HEK293 (cell line): ENCODE results near the gene TMEM244.

Experiments used
- ZNF23 ChIP-seq: fragments of 450-650 bp; formaldehyde crosslinking; IDR thresholded peaks from 2 replicates; pipeline ENCODE4 v1.5.1; 2016; ENCODE audit warnings: missing biosample characterization, missing genetic modification characterization, borderline replicate concordance
- ZNF24 ChIP-seq: fragments of 450-650 bp; formaldehyde crosslinking; IDR thresholded peaks from 2 replicates; pipeline ENCODE4 v1.5.1; 2016; ENCODE audit warnings: missing biosample characterization, missing genetic modification characterization
- ZNF426 ChIP-seq: fragments of 450-650 bp; formaldehyde crosslinking; IDR thresholded peaks from 2 replicates; pipeline ENCODE4 v1.5.1; 2017; ENCODE audit warnings: missing biosample characterization, missing genetic modification characterization, mild to moderate bottlenecking, inconsistent platforms, moderate library complexity
- TF ChIP-seq, protein P1 (sequence below): fragments of 450-650 bp; formaldehyde crosslinking; IDR thresholded peaks from 2 replicates; pipeline ENCODE4 v1.5.1; 2016; ENCODE audit warnings: missing biosample characterization, missing genetic modification characterization
- TF ChIP-seq, protein P2 (sequence below): fragments of 450-650 bp; formaldehyde crosslinking; IDR thresholded peaks from 2 replicates; pipeline ENCODE4 v1.5.1; 2016; ENCODE audit warnings: missing biosample characterization, missing genetic modification characterization, borderline replicate concordance

DNA sequence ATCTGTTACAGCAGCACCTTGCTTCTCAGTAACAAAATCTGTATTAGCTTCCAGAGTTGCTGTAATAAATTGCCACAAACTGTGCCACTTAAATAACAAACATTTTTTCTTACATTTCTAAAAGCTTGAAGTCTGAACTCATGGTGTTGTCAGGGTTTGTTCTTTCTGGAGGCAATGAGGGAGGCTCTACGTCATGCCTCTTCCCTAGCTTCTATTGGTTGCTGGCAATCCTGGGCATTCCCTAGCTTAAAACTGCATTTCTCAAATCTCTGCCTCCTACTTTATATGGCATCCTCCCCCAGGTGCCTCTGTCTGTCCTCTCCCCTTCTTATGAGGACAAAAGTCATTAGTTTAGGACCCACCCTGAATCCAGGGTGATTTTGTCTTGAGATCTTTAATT lies 41.6 kb upstream of the TMEM244 start:
- TF ChIP-seq, protein P1, sequence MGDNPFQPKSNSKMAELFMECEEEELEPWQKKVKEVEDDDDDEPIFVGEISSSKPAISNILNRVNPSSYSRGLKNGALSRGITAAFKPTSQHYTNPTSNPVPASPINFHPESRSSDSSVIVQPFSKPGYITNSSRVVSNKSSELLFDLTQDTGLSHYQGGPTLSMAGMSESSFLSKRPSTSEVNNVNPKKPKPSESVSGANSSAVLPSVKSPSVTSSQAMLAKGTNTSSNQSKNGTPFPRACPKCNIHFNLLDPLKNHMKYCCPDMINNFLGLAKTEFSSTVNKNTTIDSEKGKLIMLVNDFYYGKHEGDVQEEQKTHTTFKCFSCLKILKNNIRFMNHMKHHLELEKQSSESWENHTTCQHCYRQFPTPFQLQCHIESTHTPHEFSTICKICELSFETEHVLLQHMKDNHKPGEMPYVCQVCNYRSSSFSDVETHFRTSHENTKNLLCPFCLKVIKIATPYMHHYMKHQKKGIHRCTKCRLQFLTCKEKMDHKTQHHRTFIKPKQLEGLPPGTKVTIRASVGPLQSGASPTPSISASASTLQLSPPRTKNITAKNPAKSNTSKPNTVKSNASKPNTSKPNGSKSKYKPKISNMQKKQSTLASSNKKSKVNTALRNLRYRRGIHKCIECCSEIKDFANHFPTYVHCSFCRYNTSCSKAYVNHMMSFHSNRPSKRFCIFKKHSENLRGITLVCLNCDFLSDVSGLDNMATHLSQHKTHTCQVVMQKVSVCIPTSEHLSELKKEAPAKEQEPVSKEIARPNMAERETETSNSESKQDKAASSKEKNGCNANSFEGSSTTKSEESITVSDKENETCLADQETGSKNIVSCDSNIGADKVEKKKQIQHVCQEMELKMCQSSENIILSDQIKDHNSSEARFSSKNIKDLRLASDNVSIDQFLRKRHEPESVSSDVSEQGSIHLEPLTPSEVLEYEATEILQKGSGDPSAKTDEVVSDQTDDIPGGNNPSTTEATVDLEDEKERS (tag by site-specific recombination) = no peak
- no peak for TF ChIP-seq ZNF24 (tag by site-specific recombination)
- no peak for TF ChIP-seq ZNF23 (tag by site-specific recombination)
- TF ChIP-seq, protein P2, sequence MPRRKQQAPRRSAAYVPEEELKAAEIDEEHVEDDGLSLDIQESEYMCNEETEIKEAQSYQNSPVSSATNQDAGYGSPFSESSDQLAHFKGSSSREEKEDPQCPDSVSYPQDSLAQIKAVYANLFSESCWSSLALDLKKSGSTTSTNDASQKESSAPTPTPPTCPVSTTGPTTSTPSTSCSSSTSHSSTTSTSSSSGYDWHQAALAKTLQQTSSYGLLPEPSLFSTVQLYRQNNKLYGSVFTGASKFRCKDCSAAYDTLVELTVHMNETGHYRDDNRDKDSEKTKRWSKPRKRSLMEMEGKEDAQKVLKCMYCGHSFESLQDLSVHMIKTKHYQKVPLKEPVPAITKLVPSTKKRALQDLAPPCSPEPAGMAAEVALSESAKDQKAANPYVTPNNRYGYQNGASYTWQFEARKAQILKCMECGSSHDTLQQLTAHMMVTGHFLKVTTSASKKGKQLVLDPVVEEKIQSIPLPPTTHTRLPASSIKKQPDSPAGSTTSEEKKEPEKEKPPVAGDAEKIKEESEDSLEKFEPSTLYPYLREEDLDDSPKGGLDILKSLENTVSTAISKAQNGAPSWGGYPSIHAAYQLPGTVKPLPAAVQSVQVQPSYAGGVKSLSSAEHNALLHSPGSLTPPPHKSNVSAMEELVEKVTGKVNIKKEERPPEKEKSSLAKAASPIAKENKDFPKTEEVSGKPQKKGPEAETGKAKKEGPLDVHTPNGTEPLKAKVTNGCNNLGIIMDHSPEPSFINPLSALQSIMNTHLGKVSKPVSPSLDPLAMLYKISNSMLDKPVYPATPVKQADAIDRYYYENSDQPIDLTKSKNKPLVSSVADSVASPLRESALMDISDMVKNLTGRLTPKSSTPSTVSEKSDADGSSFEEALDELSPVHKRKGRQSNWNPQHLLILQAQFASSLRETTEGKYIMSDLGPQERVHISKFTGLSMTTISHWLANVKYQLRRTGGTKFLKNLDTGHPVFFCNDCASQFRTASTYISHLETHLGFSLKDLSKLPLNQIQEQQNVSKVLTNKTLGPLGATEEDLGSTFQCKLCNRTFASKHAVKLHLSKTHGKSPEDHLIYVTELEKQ (tag by site-specific recombination) = no peak
- no peak for TF ChIP-seq ZNF426 (tag by site-specific recombination)
